CD4-positive, alpha-beta T cell treated with Interleukin-21 for 1 hour (primary cell): Measurements from ENCODE around the gene CCL13.
"Not testable (repeated sequence)": the region's sequence is repeated elsewhere in the genome, so short reads cannot be mapped to it uniquely, and the experiment has no call there.

Source experiments
- DNase-seq: peaks from one replicate; pipeline ENCODE4 v3.0.0-alpha.2; 2020

The CCL13 gene

GRCh38 chr17:34356194-34356593, at the start of gene CCL13:
TSS of gene CCL13 (plus strand) at chr17:34356480. CDS start at chr17:34356527, 47 bp downstream.
- DNase-seq: no peak

DNA sequence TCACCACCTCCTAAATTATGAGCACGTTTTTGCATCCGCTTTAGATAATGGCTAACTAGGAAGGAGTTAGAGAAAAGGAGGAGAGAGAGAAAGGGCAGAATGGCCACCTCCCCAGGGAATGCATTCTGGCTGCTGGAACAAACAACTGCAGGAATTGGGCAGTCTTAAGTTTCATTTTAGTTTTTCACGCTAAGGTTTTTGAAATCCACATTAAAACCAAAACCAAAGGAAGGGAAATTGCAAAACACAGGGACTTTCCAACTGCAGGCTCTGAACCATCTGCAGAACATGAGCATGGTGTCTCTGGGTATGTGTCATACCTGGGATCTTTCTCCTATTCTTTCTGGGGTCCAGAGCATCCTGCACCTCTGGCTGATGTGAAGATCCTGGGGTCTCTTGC, 49.2 kb upstream of the CCL13 start:
- DNase-seq: no peak

GRCh38 chr17:34308371-34308770, 47.9 kb upstream of the CCL13 start:
- DNase-seq: no peak

DNA sequence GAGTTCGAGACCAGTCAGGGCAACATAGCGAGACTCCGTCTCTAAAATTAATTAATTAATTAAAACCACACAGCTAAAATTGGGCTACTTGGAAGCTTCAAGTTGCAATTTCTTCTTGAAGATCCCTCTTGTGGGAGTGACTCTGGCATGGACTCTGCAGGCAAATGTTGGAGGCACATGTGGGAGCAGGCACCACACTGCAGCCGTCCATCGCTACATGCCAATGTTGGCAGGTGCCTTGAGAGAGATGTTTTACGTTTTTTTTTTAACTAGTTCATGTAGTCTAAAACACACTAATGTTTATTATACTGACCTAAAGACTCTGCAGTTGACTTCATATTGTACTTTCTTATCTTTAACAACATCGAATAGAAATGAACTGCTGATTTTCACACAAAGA, 45.0 kb upstream of the CCL13 start:
- no peak for DNase-seq

DNA sequence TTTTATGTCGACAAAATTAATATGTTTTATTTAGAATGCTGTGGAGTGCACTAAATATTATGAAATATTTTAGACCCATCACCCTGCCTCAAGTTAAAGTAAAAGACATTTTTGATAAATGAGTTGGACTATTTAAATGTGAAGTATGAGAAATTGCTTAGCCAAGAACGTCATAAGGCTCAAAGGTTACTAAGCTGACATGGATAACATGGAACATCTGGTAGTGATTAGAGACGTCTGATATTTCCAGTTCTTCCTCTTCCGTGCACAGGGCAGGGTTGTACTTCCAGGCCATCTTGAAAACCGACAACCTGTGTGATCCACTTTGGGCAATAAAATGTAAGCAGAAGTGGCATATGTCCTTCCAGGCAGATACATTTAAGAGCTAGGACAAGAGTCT, 44.2 kb upstream of the CCL13 start:
- no peak for DNase-seq

DNA sequence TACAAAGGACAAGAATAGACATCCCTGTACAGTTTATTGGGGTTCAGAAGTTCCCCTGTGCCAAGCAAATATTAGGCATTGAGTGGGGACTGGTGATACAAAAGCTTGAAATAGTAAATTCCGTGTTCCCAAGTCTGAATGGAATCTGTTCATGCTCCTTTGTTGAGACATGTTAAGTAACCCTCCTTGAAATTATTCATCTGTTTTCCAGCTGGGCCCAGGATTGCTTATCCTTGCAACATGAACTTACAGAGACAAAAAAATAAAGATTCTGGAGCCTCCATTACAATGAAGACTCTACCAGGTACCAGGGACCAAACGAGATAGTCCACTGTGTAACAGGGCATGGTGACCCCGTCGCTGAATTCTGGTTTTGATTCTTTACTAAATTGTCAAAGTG, 43.1 kb upstream of the CCL13 start:
- DNase-seq: no peak

DNA sequence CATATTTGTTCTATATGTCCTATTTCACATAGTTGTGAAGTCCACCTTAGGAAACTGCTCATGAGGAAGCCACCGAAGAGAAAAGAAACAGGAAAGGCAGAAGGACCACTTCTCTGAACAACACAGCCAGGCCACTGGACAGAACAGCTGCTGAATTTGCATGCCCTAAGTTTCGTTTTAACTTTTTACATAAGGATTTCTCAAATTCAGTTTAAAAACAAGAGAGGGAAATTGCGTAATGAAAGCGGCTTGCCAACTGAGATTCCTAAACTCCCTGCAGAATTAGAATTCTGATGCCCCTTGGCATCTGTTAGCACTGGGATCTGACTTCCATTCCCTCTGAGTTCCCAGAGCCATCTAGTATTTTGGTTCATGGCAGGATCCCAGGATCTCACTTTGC, 42.0 kb upstream of the CCL13 start:
- no peak for DNase-seq

- no peak for DNase-seq
Measured at GRCh38 chr17:34318474-34318873, 37.8 kb upstream of the CCL13 start.

DNA sequence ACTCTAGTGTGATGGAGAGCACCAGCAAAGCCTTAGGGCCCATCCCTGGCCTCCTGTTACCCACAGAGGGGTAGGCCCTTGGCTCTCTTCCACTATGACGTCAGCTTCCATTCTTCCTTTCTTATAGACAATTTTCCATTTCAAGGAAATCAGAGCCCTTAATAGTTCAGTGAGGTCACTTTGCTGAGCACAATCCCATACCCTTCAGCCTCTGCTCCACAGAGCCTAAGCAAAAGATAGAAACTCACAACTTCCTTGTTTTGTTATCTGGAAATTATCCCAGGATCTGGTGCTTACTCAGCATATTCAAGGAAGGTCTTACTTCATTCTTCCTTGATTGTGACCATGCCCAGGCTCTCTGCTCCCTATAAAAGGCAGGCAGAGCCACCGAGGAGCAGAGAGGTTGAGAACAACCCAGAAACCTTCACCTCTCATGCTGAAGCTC, 37.2 kb upstream of the CCL13 start, which contains the start of gene CCL8:
CCL8 (plus strand) TSS at position 397 of the 445 bp plus-strand sequence. CDS start 67 bp downstream, outside the sequence.
- no peak for DNase-seq

DNA sequence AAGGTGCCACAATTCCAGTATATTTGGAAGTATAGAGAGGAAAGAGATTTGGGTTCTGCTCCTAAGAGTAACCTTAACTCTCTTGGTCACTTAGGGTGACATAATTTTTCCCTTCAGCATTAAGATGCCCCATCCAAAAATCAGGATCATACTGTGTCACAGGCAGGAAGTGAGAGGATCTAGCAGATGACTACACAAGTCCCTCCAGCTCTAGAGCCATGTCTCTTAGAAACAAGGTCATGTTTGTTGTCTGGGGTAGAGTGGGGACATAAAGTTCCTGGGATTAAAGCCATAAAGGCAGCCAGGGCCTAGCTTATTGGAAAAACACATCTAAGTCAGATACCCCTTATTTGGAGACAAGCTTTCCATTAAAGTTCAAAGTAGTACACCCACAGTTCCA, 34.3 kb upstream of the CCL13 start:
- DNase-seq: no peak

- DNase-seq: not testable (repeated sequence)
Measured at GRCh38 chr17:34327580-34327979, 28.7 kb upstream of the CCL13 start.

- DNase-seq: no peak
Measured at GRCh38 chr17:34337701-34338100, 18.6 kb upstream of the CCL13 start.

GRCh38 chr17:34339138-34339770, 17.0 kb upstream of the CCL13 start:
- no peak for DNase-seq

DNA sequence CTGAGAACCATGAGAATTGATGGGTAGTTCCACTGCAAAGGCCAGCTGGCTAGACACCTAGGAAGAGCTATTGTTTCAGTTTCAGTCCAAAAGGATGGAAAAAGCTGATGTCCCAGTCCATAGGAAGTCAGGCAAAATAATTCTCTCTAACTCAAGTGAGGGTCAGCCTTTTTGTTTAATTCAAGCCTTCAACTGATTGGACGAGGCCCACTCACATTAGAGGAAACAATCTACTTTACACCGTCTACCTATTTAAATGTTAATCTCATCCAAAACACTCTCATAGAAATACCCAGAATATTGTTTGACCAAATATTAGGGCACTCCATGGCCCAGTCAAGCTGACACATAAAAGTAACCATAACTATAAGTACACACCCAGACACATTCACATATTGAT, 14.4 kb upstream of the CCL13 start:
- no peak for DNase-seq

GRCh38 chr17:34347063-34347462, 9.2 kb upstream of the CCL13 start:
- DNase-seq: no peak

- no peak for DNase-seq
Measured at GRCh38 chr17:34349751-34350150, 6.5 kb upstream of the CCL13 start.

- no peak for DNase-seq
Measured at GRCh38 chr17:34351096-34351495, 5.2 kb upstream of the CCL13 start.

GRCh38 chr17:34352191-34352590, 4.1 kb upstream of the CCL13 start:
- no peak for DNase-seq

DNA sequence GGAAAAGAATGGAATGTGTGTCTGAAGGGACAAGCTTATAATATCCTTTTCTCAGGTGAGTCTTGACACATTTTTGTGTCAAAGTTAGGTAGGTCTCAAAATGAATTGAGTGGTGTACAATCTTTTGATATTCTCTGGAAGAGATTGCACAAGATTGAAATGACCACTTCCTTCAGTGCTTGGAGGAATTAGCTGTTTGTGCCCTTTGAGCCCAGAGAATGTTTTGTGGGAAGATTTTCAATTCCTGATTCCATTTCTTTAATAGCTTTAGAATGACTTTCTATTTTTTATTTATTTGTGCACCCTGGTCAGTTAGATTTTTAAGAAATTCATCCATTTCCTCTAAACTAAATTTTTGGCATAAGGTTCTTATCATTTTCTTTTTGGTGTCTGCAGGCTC, 1.6 kb upstream of the CCL13 start:
- no peak for DNase-seq

- no peak for DNase-seq
Measured at GRCh38 chr17:34357398-34357797, 1.1 kb downstream of the CCL13 start.

DNA sequence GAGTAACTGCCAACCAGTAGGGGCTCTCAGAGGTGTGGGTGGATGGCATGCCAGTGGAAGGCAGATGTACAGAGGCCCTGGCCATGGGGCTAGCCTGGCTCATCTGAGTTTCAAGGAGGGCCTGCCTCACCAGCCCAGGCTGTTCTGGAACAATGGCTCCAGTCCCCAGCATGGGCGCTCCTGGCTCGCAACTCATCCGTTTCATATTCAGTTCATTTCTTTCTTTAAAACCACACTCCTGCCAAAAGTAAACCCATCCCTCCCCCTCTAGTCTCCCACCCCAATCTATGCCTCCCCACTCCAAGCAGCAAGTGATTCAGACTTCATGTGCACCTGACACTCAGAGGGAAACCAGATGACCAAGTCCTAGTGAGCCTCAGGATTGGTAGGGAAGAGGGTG, 2.4 kb downstream of the CCL13 start:
- no peak for DNase-seq

GRCh38 chr17:34360601-34361270, 4.5 kb downstream of the CCL13 start:
- DNase-seq: no peak

DNA sequence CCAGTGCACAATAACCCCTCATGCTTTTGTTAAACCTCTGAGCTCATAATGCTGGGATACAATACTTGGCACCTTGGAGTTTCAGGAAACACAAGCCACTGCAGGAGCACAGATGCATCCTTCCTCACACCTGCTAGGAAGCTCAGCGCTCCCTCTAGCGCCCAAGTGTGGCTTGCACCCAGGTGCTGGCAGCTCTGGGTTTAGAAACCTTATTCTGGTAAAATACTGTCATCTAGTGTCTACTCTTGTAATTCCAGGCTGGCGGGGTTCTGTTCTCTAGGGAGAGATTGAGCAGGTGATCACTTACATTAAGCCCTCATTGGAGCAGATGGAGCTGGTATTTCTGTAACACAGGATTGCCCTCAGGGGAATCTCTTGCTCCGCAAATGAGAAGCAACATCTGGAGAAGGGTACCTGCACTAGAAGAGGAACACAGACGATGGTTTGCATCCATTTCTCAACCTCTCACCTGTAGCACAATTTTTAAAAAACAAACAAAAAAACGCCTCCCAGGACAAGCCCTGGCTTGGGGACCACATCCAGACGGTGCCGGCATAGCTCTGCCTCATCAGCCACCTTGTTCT, 5.3 kb downstream of the CCL13 start:
- DNase-seq: peak; percentile 57

- no peak for DNase-seq
Measured at GRCh38 chr17:34363183-34363661, 6.9 kb downstream of the CCL13 start, which contains the start of gene CCL1. TSS of gene CCL1 (minus strand) at chr17:34363233. CDS start at chr17:34363161, 72 bp downstream.
